CD14-positive monocyte (primary cell): ENCODE measurements around the gene ALPI. TPM values are rescaled to one million over a fixed set of nuclear protein-coding genes. Genes with fewer than 3 reads are reported as not detected.
A peak's percentile ranks its signal among the peaks of the same experiment; 100 is the strongest.

ENCODE experiments used
- DNase-seq, 3 donors: peaks; one replicate each; pipeline ENCODE4 v3.0.0-alpha.2; 2011 to 2022
- H2AFZ ChIP-seq: 2 replicates; pipeline ENCODE4 v1.6.0; 2012; ENCODE audit warnings: mild to moderate bottlenecking, low read depth, low read length, inconsistent platforms; ENCODE audit not compliant: insufficient read depth, poor library complexity, severe bottlenecking
- H3K27ac ChIP-seq, 2 donors: 1 replicate in 1 of 2; 2 replicates in 1 of 2; pipeline ENCODE4 v1.5.1; 2012 to 2013; ENCODE audit warnings: low read length in 2 of 2, control low read depth in 1 of 2, inconsistent platforms in 1 of 2, low read depth in 1 of 2, mild to moderate bottlenecking in 1 of 2
- H3K27me3 ChIP-seq, 2 donors: one replicate each; pipeline versions ENCODE4 v1.6.0 to v1.6.1; 2011 to 2013; ENCODE audit warnings: low read length in 2 of 2; ENCODE audit not compliant: control insufficient read depth in 2 of 2, insufficient read depth in 2 of 2
- H3K36me3 ChIP-seq, 2 donors: replicated peaks in 1 of 2; 1 replicate in 1 of 2; 2 replicates in 1 of 2; pipeline versions ENCODE4 v1.5.1 to v1.6.1; 2012 to 2013; ENCODE audit warnings: low read length in 2 of 2, control low read depth in 1 of 2, inconsistent platforms in 1 of 2, mild to moderate bottlenecking in 1 of 2; ENCODE audit not compliant: insufficient read depth in 2 of 2, control insufficient read depth in 1 of 2
- H3K4me1 ChIP-seq, 2 donors: 1 replicate in 1 of 2; 2 replicates in 1 of 2; pipeline versions ENCODE4 v1.5.1 to v1.6.1; 2012 to 2013; ENCODE audit warnings: low read length in 2 of 2, control low read depth in 1 of 2, inconsistent platforms in 1 of 2, mild to moderate bottlenecking in 1 of 2, moderate library complexity in 1 of 2; ENCODE audit not compliant: insufficient read depth in 2 of 2, control insufficient read depth in 1 of 2
- H3K4me2 ChIP-seq: replicated peaks from 2 replicates; pipeline ENCODE3; 2012; ENCODE audit warnings: low read length, moderate library complexity, mild to moderate bottlenecking; ENCODE audit not compliant: poor library complexity, severe bottlenecking; ENCODE audit errors: extremely low read depth
- H3K4me3 ChIP-seq, 3 experiments: fragments of 200-600 bp in 1 of 3; sonication (generic) in 1 of 3; replicated peaks in 1 of 3; 1 replicate in 2 of 3; 2 replicates in 1 of 3; pipeline ENCODE4 v1.5.1; 2011 to 2013; ENCODE audit warnings: low read length in 3 of 3, mild to moderate bottlenecking in 3 of 3, control low read depth in 2 of 3, low read depth in 2 of 3, inconsistent platforms in 1 of 3, moderate library complexity in 1 of 3
- H3K79me2 ChIP-seq: 2 replicates; pipeline ENCODE4 v1.6.0; 2012; ENCODE audit warnings: mild to moderate bottlenecking, control low read depth, inconsistent platforms, low read length, moderate library complexity; ENCODE audit not compliant: insufficient read depth
- H3K9ac ChIP-seq: 2 replicates; pipeline ENCODE4 v1.6.0; 2017; ENCODE audit warnings: low read length, mild to moderate bottlenecking; ENCODE audit not compliant: insufficient read depth, poor library complexity, severe bottlenecking
- H3K9me3 ChIP-seq, 2 donors: replicated peaks in 1 of 2; 1 replicate in 1 of 2; 2 replicates in 1 of 2; pipeline versions ENCODE4 v1.5.1 to v1.6.1; 2012 to 2013; ENCODE audit warnings: low read length in 2 of 2, control low read depth in 1 of 2; ENCODE audit not compliant: control insufficient read depth in 1 of 2, insufficient read depth in 1 of 2
- H4K20me1 ChIP-seq: 2 replicates; pipeline ENCODE4 v1.6.0; 2012; ENCODE audit warnings: mild to moderate bottlenecking, low read length, control low read depth, moderate library complexity; ENCODE audit not compliant: insufficient read depth
- H3K27ac Mint-ChIP-seq, 7 donors: one replicate each; pipeline ENCODE4 v1.8.0; 2020; ENCODE audit warnings: mild to moderate bottlenecking in 7 of 7, mixed read lengths in 7 of 7, moderate library complexity in 6 of 7, inconsistent platforms in 2 of 7
- H3K27me3 Mint-ChIP-seq, 3 donors: one replicate each; pipeline ENCODE4 v1.8.0; 2021 to 2022; ENCODE audit warnings: low read depth in 3 of 3, mild to moderate bottlenecking in 3 of 3, mixed read lengths in 3 of 3, moderate library complexity in 3 of 3, inconsistent platforms in 1 of 3
- H3K36me3 Mint-ChIP-seq, 2 donors: one replicate each; pipeline ENCODE4 v1.8.0; 2020; ENCODE audit warnings: mixed read lengths in 2 of 2, inconsistent platforms in 1 of 2, mild to moderate bottlenecking in 1 of 2
- H3K4me1 Mint-ChIP-seq: one replicate; pipeline ENCODE4 v1.8.0; 2020; ENCODE audit warnings: mild to moderate bottlenecking, mixed read lengths
- H3K4me3 Mint-ChIP-seq, 2 donors: one replicate each; pipeline ENCODE4 v1.8.0; 2020; ENCODE audit warnings: mild to moderate bottlenecking in 2 of 2, mixed read lengths in 2 of 2, moderate library complexity in 1 of 2
- H3K9me3 Mint-ChIP-seq, 7 donors: one replicate each; pipeline ENCODE4 v1.8.0; 2020 to 2022; ENCODE audit warnings: mixed read lengths in 7 of 7, mild to moderate bottlenecking in 6 of 7, moderate library complexity in 6 of 7, inconsistent platforms in 2 of 7
- WGBS: methylation state at CpG from one replicate; pipeline ENCODE4 v1.1.5; 2013; ENCODE audit warnings: missing lambda C conversion rate; ENCODE audit not compliant: insufficient coverage; 5-methylcytosine and 5-hydroxymethylcytosine counted together
- intact Hi-C, 2 donors: fragments of 100-400 bp; cut with micrococcal nuclease; formaldehyde crosslinking; loops; one replicate each; pipeline versions ENCODE4 v1.15.0 to v1.15.1; 2023
- polyA plus RNA-seq, 3 donors: library from polyadenylated mRNA; depleted of rRNA in 1 of 3; unstranded in 2 of 3; stranded (reverse) in 1 of 3; fragments of 300-500 nt in 2 of 3; fragments of >200 nt in 1 of 3; fragmentation: Illumina TruSeq in 2 of 3; gene quantifications; 1 replicate in 2 of 3; 2 replicates in 1 of 3; pipeline ENCODE4 v1.2.3, GENCODE V29; 2012 to 2021
- TF ChIP-seq, protein P1 (sequence below): fragments of 200-600 bp; IDR thresholded peaks from one replicate; pipeline ENCODE4 v1.8.0; 2022; ENCODE audit warnings: antibody characterized with exemption, mild to moderate bottlenecking

Gene ALPI
- polyA plus RNA-seq, 3 donors = not detected

DNA sequence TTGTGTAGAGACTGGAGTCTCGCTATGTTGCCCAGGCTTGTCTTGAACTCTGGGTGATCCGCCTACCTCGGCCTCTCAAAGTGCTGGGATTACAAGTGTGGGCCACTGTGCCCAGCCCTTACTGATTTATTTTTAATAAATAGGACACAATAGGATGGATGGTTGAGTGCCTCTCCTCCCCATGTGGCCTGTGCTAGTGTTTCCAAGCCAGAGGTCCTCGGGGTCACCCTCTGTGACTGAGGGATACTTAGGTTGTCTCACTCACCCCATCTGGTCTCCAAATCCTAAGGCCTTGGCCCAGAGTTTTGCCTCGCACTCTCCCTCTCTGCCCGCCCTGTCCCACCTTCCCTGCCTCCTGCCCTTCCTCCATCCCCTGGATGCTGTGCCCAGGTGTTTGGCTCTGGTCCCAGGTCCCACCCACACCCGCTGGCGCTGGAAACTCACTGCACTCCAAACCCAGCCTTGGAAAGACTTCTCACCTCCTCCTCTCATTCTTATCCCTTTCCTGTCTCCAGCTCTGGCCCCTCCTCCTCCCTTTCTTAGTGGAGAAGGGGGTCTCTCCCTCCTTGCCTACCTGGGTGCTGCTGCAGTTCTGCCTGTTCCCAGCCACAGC, 36.4 kb downstream of the ALPI start:
- no peak overlapping the region for H3K27ac ChIP-seq
- intact Hi-C loops = no loop called here
- no peaks in the 10 kb centered on the region for H3K79me2 ChIP-seq
- H4K20me1 ChIP-seq = no peaks in the 10 kb centered on the region
- no peak for DNase-seq
- H3K36me3 ChIP-seq = no peaks in the 10 kb centered on the region
- TF ChIP-seq, protein P1, sequence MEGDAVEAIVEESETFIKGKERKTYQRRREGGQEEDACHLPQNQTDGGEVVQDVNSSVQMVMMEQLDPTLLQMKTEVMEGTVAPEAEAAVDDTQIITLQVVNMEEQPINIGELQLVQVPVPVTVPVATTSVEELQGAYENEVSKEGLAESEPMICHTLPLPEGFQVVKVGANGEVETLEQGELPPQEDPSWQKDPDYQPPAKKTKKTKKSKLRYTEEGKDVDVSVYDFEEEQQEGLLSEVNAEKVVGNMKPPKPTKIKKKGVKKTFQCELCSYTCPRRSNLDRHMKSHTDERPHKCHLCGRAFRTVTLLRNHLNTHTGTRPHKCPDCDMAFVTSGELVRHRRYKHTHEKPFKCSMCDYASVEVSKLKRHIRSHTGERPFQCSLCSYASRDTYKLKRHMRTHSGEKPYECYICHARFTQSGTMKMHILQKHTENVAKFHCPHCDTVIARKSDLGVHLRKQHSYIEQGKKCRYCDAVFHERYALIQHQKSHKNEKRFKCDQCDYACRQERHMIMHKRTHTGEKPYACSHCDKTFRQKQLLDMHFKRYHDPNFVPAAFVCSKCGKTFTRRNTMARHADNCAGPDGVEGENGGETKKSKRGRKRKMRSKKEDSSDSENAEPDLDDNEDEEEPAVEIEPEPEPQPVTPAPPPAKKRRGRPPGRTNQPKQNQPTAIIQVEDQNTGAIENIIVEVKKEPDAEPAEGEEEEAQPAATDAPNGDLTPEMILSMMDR = no peak
- H3K4me3 ChIP-seq = no peak overlapping the region
- peaks cover 8 to 21% of the 10 kb centered on the region in 2 donors for H3K27me3 ChIP-seq
- H3K9me3 ChIP-seq = no peaks in the 10 kb centered on the region
- Mint-ChIP-seq H3K4me3 (no peak overlapping the region), H3K27ac (peak overlapping the region in 1 of 7 donors; percentile 41), H3K4me1 (no peaks in the 10 kb centered on the region), H3K27me3 (peaks cover 20 to 30% (median 26%) of the 10 kb centered on the region in 3 donors), H3K36me3 (no peaks in the 10 kb centered on the region), H3K9me3 (peaks cover 0 to 5% (median 0%) of the 10 kb centered on the region in 7 donors)
- WGBS = 100% methylated on average over 1 of the region's 8 CpGs
- H2AFZ ChIP-seq = no peak overlapping the region
- no peaks in the 10 kb centered on the region for H3K4me1 ChIP-seq
- no peak overlapping the region for H3K9ac ChIP-seq
- H3K4me2 ChIP-seq = no peak overlapping the region

DNA sequence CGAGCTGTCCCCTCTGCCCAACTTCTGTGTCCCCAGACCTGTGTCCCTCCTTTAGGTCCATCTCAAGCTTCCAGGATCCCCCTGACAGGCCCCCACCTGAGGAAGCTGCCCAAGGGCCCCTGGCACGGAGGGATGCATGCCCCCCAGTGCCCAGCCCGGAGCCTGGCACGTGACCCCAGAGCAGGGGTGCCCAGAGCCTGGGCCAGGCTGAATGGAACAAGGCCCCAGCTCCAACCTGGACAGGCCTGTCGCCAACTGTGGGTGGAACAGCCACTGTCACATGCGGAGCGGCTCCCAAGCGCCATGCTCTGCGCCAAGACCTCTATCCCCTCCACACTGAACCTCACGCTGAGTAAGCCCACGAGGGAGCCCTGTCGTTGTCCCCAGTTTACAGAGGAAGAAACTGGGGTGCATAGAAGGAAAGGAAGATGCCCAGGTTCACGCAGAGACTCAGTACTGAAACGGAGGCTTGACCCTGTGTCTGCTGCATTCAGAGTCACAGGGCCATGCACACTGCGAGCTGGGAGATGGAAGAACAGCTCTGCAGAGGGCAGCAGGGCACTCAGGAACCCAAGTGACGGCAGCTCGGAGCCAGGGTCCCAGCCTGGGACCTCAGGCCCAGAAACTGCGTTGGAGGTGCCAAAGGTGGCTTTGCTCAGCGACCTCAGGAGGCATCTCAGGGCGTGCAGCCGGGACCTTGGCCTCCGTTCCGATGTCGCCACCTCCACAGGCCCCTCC, 37.2 kb downstream of the ALPI start:
- no peak overlapping the region for H3K27ac ChIP-seq
- H3K27ac Mint-ChIP-seq = peak overlapping the region in 1 of 7 donors; percentile 41
- H3K27me3 Mint-ChIP-seq = peaks cover 16 to 26% (median 22%) of the 10 kb centered on the region in 3 donors
- H4K20me1 ChIP-seq = no peaks in the 10 kb centered on the region
- no peaks in the 10 kb centered on the region for H3K36me3 Mint-ChIP-seq
- no peak overlapping the region for H3K4me3 Mint-ChIP-seq
- peaks cover 7 to 18% of the 10 kb centered on the region in 2 donors for H3K27me3 ChIP-seq
- no peaks in the 10 kb centered on the region for H3K79me2 ChIP-seq
- H3K4me1 Mint-ChIP-seq = no peaks in the 10 kb centered on the region
- H3K4me2 ChIP-seq = no peak overlapping the region
- WGBS = 87% methylated on average over 23 of the region's 24 CpGs
- peaks cover 0 to 2% (median 0%) of the 10 kb centered on the region in 7 donors for H3K9me3 Mint-ChIP-seq
- TF ChIP-seq, protein P1 = no peak
- H3K36me3 ChIP-seq = no peaks in the 10 kb centered on the region
- H2AFZ ChIP-seq = no peak overlapping the region
- no peaks in the 10 kb centered on the region for H3K9me3 ChIP-seq
- no peaks in the 10 kb centered on the region for H3K4me1 ChIP-seq
- DNase-seq = no peak
- H3K9ac ChIP-seq = no peak overlapping the region
- no peak overlapping the region for H3K4me3 ChIP-seq
- intact Hi-C loops = no loop called here
